Measurements from ENCODE around the gene LTBR.

LTBR gene

GRCh38 chr12:6367969-6368892 is 15.7 kb upstream of the LTBR start:
- DNase-seq (ENCODE audit: low read depth in 2 of 2) = no peak

DNA sequence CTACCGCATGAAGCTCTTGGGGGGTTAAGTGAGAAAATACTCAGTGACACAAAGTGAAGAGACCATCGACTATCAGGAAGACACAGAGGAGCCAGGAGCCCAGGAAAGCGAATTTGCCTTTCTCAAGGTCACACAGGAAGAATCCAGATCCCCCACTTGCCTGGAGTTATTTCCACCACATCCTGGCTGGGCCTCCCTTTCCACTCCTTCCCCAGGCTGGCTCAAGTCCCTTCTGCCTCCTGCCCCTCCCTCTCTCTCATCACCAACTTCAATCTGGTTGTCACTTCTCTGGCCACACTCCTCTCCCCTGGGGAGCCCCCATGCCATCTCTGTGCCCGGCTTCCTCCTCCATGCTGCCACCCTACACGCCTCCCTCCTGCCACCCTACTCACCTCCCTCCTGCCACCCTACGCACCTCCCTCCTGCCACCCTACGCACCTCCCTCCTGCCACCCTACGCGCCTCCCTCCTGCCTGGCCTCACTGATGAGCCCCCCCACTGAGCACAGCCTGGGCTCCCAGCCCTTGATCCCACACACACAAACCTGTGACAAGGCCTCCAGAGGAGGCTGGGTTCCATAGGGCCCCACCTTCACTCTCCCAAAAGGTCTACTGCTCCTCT is 14.9 kb upstream of the LTBR start:
- no peak for DNase-seq (ENCODE audit: low read depth in 2 of 2)

DNA sequence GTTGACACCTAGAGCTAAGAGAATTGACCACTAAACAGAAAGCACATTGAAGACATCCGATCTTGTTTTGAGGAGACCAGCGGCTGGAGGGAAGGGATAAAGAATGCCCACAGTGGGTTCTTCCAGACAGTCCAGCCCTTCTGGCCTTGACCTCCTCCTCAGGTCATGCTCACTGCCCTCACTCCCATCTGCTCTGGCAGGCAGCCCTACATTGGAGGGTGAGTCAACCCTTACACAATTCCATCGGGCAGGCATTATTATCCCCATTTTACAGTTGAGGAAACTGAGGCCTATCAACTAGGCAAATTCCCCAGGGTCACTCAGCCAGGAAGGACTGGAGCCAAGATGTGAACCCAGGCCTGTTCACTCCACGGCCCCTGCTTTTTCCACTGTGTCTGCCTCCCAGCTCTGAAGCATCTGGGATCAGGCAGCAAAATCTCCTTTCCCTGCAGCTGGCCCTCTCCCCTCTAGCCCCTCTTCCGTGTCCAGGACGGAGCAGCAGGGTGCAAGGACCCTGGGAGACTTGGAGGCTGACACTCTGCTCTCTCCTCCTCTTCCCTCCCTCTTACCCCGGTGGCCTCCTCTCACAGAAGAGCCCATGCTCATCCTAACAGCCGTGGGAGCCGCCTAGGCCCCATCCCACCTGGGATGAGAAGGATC is 13.9 kb upstream of the LTBR start:
- DNase-seq (ENCODE audit: low read depth in 2 of 2) = no peak

GRCh38 chr12:6370576-6370935 is 13.4 kb upstream of the LTBR start:
- no peak for DNase-seq (ENCODE audit: low read depth in 2 of 2)

DNA sequence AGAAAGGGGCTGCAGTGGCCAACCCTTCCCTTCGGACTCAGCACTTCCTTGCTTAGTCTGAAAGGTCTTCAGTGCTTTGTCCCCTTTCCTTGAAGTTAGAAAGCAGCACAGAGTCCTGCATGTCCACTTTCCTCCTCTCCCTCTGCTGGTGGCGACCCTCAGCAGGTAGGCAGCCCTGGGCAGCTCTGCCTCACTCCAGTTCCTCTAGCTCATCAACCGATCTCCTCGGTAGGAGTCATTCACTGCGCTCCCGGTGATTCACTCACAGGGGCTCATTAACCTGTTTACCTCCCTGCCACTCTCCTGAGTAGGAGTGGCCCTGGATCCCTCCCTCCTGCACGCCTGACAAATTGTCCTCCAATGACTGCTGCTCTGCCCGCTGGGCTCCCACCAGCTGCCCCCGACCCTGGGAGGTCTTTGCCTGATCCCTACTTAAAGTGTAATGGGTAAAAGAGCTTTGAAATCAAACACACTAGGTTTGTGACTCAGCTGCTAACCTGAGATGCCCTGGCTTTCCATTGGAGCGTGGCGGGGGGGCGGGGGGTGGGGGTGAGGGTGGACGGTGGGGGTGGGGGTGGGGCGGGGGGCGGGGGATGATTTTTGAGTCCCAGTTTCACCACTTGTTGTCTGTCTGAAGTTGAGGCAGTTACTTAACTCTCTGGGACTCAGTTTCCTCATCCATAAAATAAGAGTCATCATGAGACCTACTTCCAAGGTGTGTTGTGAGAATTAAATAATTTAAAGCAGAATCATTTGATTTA is 12.8 kb upstream of the LTBR start:
- DNase-seq (ENCODE audit: low read depth in 2 of 2) = no peak

DNA sequence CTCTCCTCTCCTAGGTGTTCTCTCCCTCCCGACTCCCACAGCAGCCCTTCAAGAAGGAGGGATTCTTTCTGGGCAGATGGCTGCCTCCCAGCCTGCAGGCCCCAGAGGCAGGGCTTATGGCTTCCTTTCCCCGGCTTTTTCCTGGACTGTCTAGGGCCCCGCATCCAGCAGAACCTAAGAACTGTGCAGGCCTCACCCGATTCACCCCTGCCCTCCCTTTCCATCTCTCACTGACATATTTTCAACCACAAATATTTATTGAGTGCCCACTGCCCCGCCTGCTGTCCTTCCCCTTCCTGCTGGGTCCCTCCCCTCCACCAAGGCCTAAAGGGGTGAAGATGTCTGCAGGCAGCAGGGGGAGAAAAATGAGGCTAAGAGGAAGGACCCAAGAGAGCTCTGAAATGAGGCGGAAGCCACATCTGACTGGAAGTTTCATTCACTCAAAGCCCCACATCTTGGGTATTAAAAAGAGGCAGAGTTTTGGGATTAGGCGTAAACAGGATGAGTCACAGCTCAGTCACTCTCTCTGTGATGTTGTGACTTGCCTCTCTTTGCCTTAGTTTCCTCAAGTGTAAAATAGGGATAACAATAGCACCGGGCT is 11.5 kb upstream of the LTBR start:
- DNase-seq (ENCODE audit: low read depth in 2 of 2) = peak in 1 of 2 donors; percentile 22

DNA sequence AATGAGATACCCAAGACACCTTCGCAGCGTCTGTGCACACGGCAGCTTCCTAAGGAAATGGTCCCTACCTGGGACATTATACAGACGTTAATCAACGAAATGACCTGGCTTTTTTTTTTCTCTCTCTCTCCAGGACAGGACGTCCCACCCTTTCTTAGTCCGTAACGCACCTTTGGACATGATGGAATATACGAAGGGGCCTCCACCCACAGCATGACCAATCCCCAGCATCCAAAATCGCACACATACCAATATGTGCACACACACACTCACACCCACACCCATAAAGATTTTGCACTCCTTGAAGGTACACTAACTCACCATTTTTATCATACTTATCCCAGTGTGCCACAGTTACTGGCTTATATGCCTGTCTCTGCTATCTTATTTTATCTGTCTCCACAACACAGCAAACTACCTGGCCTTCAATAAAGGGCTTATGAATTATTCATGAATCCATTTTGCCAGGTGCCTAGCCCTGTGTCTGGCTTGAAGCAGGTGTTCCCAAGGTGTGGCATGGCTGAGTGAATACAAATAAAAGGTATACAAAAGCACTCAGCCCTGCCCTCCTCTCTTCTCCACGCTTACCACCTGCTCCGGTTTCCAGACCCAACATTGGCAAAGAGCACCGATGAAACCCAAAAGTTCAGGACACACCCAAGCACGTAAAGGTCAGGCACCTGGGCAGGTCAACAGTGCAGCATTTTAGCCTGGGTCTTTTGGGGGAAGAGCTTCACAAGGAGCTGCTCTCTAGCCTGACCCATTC is 10.8 kb upstream of the LTBR start:
- DNase-seq (ENCODE audit: low read depth in 2 of 2) = no peak

- no peak for DNase-seq (ENCODE audit: low read depth in 2 of 2)
Measured at GRCh38 chr12:6374028-6374785, 9.8 kb upstream of the LTBR start.

DNA sequence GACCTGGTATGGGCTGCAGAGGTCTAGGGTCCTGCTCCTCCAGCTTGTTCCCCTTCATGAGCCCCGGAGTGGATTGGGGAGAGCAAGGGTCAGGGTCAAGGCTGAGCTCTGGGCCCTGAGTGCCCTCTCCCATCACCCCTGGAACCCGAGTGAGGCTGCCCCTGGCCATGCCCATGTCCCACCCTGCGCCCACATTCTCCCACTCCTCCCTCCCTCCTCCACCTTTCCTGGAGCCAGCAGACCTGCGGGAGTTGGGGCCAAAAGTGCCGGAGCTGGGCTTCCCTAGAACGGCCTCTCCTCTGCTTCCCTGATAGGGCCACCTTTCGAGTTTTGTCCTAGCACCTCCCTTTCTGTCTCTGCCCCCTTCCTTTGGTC is 9.2 kb upstream of the LTBR start:
- DNase-seq (ENCODE audit: low read depth in 2 of 2) = no peak

DNA sequence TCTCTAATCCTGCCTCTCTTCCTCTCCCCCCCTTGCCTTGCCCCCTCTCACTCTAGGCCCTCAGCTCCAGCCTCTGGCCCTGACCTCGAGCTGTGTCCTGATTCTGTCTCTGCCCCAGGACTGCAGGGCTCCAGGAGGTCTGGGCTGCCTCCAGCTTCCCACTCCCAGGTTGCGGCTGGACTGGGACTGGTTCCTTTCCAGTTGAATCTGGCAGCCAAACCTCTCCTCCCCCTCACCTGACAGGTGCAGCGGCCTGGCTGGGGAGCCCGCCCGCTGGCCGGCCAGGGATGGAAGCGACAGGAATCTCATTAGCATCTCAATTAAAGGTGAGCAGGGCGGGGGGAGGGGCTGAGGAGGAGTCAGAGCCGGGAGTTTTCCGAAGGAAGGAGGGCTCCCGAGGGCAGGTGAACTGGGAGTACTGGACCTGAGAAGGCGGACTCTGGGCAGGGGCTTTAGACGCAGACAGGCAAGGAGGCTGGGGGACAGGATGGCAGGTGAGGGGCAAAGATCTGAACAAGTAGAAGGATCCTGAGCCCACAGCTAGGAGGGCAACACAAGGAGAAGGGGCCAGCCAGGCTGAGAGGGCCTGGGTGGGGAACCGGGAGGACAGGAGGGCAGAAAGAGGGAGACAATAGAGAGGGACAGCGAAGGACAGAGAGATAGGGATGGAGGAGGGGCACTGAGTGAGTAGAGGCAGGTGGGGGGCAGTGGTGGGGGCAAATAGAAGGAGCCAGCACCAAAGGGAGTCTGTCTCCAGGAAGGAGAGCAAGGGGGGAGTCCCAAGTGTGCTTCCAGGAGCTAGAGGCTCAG is 8.5 kb upstream of the LTBR start, which contains the start of gene SCNN1A:
Gene SCNN1A, minus strand, starts transcription at position 295 of the 810 bp plus-strand sequence. CDS start 780 bp downstream, outside the sequence.
- DNase-seq (ENCODE audit: low read depth in 2 of 2) = no peak

DNA sequence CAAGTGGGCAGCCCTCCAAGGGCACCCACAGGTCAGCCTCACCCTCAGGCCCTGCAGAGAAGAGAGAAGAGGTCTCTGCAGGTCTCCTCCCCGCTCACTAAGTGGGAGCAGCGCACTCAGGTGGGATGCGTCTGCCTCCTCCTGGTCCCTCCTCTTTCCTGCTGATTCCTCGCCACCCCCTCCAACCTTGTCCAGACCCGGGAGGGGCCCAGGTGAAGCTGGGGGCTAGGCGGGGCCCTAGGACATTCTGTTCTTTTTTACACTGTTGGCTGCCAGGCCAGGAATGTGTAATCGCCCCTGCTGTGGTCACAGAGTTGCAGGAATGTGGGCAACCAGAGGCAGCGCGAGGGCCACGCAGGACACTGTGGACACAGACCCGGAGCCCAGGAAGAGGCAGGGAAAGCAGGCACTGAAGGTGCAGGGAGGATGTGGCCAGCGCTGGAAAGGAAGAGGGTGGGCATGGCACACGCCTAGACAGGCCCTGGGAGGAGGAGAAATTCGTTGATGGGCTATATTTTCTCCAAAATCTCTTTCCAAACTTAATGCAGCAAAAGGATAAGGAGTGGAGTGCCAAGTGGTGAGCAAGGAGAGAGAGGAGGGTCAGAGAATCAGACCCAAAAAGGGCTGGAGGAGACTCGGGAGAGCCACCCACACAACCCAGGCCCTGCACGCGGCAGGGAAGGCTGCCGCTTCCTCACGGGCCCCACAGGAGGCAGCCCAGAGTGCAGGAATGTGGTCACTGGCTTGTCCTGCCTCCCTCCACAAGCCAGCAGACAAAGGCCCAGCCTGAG is 7.7 kb upstream of the LTBR start:
- DNase-seq (ENCODE audit: low read depth in 2 of 2) = no peak

DNA sequence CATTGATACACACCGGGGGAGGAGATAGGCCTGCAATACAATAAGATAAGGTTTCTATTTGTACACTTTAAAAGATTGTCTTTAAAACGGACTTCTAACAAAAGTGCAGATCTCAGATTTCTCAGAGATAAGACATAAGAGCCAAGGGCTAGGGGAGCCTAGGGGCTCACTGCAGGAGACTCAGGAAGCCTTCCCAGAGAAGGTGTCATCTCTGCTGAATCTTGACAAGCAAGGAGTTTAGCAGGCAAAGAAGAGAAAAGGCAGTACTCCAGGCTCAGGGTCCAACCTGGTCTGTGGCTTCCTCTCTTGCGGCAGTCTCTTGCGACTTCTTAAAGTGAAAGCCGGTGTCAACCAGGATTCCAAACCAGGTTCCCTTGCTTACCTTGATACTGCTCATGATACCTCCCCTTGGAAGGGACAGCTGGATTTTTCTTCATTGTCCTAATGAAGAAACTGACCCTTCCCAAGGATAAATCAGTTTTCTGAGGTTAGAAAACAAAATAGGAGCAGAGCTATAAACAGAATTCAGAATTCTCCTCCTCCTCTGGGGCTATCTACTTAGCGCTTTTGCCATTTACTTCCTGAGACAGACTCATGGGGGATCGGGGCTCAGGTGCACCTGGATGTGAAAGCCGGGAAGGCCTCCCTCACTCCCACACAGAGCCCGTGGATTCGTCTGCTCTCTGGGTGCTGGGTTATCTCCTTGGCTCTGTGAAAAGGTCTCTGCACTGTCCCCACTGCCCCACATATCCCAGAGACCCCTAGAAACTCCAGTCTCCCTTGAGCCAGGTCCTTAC is 6.9 kb upstream of the LTBR start:
- DNase-seq (ENCODE audit: low read depth in 2 of 2) = no peak

- no peak for DNase-seq (ENCODE audit: low read depth in 2 of 2)
Measured at GRCh38 chr12:6377667-6377994, 6.3 kb upstream of the LTBR start.

DNA sequence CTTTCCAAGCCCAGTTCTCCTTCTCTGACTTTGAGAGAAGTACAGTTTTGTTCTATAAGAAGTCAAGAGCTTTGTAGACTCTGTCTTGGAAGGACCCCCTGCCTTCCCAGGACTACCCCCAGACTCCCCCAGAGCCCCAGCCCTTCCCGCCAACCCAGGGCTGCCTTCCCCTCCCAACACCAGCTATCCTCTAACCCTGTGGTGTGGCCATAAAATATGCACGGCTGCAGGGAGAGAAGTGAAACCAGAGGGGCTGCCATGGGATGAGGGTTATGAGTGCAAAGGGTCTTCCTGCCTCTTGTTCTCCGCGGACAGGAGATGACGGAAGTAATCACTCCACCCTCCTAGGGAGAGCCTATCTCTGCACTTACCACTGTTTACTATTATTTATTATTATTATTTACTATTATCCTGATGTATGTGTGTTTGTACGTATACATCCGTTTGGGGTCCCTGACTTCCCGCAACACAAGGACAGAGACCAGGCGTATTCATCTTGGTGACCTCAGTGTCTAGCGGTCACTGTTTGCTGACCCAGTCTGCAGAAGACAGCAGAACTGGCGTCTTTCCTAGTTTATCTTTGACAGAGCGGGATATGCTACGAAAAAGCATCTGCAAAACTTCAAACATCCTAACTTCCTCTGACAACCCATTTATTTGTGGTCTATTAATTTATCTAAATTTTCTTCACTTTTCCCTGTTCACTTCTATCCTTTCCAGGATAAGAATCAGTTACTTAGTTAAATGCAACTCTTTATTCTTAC is 5.1 kb upstream of the LTBR start:
- no peak for DNase-seq (ENCODE audit: low read depth in 2 of 2)

GRCh38 chr12:6380141-6381121 is 3.5 kb upstream of the LTBR start:
- DNase-seq (ENCODE audit: low read depth in 2 of 2) = no peak

DNA sequence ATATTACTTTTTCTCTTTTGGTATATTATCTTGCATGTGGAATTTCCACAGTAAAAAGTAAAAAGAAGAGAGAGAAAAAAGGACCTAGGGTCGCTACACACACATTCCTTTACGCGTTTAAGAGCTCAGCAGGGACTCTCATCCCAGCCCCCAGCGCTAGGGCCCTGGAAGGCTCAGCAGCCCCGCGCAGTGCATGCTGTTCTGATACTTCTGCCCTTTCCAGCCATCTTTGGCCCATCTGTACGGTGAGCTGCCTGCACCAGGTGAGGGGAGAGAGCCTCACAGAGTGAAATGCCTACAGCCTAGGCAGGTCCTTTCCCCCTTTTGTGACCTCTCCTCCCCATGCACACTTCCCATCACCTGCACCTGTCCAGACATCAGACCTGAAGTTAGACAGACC is 1.6 kb upstream of the LTBR start:
- DNase-seq (ENCODE audit: low read depth in 2 of 2) = no peak
